HG02885 (cell line): ENCODE results near the gene PAGR1.

ENCODE experiments used
- ATAC-seq: cut with Tn5 transposase; IDR thresholded peaks from one replicate; pipeline ENCODE4 v1.9.1; 2021; ENCODE audit warnings: mild to moderate bottlenecking; ENCODE audit not compliant: unreplicated experiment, poor library complexity

Gene PAGR1

DNA sequence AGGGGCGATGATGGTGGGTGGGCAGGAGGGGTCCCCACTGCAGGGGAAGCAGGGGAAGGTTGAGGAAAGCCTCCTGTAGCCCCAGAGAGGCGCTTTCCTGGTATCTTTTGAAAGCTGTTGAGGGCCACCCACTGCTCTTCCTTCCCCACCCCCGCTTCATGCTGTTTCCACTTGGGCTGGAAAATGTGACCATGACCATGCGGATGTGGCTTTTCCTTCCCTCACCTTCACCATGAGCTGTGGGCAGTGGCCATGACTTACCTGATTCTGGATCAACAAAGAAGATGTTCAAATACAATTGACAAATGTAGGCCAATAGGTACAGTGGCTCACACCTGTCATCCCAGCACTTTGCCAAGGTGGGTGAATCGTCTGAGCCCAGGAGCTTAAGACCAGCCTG, 18.1 kb downstream of the PAGR1 start:
- no peak for ATAC-seq

DNA sequence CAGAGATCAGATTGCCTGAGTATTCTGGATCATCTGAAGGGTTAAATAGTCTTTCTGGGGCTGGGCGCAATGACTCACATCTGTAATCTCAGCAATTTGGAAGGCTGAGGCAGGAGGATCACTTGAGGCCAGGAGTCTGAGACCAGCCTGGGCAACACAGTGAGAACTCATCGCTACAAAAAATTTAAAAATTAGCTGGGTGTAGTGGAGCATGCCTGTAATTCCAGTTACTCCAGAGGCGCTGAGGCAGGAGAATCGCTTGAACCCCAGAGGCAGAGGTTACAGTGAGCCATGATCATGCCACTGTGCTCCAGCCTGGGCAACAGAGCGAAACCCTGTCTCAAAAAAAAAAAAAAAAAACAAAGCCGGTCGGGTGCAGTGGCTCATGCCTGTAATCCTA, 20.0 kb downstream of the PAGR1 start:
- ATAC-seq, result no peak

DNA sequence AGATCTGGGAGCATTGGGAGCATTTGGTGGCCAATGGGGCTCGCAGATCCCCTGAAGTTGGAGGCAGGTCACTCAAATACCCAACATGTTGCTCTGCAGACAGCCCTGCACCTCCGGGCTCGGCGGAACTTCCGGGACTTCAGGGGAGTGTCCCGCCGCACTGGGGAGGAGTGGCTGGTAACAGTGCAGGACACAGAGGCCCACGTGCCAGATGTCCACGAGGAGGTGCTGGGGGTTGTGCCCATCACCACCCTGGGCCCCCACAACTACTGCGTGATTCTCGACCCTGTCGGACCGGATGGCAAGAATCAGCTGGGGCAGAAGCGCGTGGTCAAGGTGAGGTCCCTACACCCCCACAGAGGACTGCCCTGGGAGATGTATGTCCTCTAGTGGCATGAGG, 20.7 kb downstream of the PAGR1 start:
- no peak for ATAC-seq

DNA sequence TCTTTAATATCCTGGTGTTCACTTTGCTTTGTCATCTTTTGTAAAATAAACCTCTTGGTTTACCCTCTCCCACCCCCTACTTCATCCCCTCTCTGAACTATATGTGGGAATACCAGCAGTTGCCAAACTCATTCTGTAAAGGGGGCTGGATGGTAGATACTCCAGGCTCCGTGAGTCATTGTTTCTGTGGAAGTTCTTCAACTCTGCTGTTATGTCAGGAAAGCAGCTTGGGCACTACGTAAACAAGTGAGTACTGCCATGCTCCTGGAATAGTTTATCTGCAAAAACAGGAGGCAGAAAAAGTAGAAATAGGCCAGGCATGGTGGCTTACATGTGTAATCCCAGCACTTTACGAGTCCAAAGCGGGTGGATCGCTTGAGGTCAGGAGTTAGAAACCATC, 21.9 kb downstream of the PAGR1 start:
- ATAC-seq, result no peak

DNA sequence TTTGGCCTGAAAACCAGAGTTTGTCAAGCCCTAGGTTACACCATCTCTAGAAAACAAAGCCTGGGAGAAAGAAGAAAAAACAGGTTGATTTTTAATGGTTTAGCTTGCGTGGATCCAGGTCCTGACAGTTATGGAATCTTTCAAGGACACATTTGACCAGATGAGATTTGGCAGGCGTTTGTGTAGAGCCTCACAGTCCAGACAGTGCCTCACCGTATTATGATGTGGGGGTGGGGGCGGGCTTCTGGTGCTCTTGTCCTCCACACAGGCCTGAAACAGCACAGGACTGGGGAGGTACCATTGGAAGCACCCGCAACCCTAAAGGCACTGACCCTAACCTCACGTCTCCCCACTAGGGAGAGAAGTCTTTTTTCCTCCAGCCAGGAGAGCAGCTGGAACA, 23.9 kb downstream of the PAGR1 start:
- no peak for ATAC-seq

DNA sequence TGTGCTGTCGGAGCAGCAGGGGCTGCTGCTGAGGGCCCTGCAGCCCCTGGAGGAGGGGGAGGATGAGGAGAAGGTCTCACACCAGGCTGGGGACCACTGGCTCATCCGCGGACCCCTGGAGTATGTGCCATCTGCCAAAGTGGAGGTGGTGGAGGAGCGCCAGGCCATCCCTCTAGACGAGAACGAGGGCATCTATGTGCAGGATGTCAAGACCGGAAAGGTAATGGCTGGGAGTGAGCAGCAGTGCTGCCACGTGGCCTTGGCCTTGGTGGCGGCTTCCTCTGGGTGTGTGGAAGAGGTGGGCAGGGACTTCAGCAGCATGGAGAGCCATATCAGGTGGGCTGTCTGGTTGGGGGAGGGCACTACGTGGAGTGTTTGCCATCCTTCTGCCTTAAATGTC, 24.3 kb downstream of the PAGR1 start:
- no peak for ATAC-seq

DNA sequence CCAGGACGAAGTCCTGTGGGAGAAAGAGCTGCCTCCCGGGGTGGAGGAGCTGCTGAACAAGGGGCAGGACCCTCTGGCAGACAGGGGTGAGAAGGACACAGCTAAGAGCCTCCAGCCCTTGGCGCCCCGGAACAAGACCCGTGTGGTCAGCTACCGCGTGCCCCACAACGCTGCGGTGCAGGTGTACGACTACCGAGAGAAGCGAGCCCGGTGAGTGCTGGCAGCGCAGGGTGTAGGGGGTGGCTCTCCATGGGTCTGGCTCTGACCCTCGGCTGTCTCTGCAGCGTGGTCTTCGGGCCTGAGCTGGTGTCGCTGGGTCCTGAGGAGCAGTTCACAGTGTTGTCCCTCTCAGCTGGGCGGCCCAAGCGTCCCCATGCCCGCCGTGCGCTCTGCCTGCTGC, 25.7 kb downstream of the PAGR1 start:
- no peak for ATAC-seq

DNA sequence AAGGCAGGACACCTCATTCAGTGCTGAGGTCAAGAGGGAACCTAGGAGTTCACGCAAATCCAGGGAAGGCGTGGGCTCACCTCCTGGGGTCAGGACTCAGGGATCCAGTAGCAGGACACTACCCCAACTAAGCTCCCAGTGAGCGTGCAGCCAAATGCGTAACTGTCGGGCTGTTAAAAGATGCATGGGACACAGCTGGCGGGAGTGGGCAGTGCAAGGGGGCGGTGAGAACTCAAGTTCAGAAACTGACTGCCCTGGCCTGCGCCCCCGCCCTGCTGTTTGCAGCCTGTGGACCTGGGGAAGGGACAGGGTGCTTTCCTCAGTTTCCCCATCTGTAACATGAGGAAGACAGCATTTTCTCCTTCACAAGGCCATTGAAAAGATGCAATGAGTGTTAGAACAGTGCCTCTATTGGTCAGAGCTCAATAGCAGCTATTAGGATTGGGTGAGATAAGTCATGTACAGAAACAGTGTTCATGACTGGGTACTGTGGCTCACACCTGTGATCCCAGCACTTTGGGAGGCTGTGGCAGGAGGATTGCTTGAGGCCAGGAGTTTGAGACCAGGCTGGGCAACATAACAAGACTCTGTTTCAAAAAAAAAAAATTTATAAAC, 26.9 kb downstream of the PAGR1 start:
- ATAC-seq, result no peak

DNA sequence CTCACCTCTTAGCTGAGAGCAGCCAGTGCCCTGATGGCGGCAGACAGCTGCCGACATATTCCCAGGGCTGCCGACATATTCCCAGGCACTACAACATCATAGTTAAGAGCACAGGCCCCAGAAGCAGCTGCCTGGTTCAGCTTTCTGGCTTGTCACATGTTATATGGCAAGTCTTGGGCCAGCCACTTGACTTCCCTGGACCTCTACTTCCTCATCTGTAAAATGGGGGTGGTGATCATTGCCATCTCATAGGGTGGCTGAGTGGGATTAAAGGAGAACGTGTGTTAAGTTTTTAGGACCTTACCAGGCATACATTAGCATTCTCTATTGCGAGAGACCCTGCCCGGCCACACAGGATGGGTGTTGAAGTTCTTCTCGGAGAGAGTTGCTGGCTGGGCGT, 28.0 kb downstream of the PAGR1 start:
- ATAC-seq, result no peak

DNA sequence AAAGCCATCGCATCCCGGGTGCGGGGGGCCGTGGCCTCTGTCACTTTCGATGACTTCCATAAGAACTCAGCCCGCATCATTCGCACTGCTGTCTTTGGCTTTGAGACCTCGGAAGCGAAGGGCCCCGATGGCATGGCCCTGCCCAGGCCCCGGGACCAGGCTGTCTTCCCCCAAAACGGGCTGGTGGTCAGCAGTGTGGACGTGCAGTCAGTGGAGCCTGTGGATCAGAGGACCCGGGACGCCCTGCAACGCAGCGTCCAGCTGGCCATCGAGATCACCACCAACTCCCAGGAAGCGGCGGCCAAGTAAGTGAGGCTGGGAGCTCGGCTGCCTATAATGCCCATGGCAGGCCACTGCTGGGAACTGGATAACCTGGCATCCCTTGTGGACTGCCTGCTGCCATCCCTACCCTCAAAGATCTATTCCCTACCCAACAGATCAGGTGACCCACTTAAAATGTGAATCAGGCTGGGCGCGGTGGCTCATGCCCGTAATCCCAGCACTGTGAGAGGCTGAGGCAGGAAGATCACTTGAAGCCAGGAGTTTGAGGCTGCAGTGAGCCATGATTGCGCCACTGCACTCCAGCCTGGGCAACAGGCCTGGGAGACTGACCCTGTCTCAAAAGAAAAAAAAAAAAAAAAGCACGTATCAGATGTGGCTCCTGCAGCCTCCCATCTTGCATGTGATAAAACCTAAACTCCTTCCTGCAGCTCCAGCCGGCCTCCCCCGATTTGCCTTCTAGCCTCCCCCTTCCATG, 28.8 kb downstream of the PAGR1 start:
- no peak for ATAC-seq

DNA sequence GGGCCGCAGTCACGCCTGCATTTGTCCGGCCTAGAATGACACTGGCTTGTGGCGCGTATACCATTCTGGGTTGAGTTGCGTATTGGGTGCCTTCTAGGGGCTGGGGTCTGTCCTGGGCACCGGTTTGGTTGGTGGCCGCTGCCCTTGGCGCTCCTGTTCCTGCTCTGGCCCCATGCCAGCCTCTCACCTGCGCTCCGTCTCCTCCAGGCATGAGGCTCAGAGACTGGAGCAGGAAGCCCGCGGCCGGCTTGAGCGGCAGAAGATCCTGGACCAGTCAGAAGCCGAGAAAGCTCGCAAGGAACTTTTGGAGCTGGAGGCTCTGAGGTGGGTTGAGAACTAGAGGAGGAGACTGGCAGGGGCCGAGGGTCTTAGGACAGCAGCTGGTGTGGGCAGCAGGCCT, 29.7 kb downstream of the PAGR1 start:
- ATAC-seq, result no peak

DNA sequence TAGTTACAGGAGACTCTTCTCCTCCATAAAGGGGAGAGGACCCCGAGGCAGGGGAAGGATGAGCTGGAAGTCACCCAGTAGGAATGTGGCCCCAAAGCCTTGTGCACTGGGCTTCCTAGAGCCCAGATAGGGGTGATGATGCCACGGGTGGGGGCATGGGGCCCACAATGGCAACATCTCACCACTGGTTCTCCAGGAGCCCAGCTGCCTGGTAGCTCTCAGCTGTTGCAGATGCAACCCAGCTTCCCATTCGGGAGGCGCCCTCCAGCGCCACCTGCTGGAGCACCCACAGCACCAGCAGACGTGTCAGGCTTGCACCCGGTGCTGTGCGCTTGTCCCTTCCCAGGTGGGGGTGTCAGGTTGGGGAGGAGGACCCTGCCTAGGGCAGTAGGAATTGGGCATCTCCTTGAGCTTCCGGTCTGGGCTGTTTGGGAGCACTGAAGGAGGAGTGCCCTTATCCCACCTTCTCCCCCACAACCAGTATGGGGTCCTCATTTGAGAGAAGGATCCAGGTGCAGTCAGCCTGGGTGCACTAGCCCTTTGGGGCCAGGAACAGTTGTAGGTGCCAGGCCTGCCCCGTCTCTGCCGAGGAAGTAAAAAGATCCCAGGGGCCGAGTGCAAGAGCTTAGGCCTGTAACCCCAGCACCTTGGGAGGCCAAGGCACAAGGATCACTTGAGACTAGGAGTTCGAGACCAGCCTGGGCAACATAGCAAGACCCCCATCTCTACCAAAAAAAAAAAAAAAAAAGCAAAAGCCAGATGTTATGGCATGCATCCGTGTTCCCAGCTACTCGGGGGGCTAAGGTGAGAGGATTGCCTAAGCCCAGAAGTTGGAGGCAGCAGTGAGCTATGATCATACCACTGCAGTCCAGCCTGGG, 32.7 kb downstream of the PAGR1 start:
- ATAC-seq, result no peak

DNA sequence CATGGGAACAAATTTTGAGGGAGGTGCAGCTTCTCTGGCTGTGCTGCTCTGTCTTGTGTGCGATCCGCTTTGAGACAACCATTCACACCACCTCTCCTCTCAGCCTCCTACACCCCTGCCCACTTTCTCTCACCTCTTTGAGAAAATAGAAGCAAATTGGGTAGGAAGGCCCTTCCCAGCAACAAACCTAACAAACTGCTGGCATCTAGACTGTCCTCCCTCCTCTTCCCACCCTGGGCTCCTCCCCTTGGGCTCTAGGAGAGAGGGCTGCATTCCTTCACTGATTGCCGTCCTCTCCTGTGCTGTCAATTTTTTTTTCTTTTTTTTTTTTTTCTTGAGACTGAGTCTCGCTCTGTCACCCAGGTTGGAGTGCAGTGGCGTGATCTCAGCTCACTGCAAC, 33.6 kb downstream of the PAGR1 start:
- ATAC-seq, result no peak

DNA sequence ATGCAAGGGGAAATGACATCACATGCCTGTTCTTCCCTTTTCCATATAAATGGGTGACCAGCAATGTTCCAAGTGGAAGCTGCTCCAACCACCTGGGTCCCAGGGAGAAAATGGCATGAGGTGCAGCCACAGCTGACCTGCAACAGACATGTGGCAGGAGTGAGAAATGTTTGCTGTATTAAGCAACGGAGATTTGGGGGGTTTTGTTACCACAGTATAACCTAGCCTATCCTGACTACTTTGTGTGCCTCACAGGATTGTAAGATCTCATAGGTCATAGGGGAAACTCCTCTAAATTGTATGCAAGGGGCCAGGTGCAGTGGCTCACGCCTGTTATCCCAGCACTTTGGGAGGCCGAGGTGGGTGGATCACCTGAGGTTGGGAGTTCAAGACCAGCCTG, 35.0 kb downstream of the PAGR1 start:
- ATAC-seq, result no peak

DNA sequence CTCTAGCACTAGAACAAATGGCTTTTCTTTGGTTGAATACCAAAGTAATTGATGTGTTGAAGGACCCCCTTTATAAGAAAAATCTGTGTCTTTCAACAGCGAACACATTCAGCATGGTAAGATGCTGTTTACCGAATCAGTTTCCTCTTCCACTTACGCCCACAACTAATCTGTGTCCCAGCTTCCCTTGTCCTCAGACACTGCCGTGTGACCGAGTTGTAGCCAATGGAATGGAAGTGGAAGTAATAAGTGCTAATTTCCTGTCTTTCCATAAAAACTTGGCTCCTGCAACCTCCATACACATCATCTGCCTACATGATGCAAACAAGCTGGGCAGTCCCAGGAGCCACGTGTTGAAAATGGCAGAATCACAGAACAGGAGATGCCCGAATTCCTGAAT, 36.7 kb downstream of the PAGR1 start:
- no peak for ATAC-seq

DNA sequence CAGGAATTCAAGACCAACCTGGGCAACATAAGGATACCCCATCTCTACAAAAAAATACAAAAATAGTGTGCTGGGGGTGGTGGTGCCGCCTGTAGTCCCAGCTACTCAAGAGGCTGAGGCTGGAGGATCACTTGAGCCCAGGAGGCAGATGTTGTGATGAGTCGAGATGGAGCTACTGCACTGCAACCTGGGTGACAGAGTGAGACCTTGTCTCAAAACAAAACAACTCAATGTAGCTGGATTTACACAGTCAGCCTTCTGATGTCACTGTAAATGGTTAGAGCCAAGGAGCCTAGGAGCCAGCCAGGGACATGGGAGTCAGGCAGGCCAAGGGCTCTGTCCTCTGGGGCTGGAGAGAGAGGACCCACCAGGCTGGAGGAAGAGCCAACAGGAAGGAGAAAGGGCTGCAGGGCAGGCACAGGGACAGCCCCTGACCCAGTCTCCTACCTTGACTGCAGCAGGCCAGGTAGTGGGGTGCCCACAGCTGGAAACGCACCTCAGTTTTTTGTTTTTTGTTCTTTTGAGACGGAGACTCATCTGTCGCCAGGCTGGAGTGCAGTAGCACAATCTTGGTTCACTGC, 38.7 kb downstream of the PAGR1 start:
- ATAC-seq, result no peak

DNA sequence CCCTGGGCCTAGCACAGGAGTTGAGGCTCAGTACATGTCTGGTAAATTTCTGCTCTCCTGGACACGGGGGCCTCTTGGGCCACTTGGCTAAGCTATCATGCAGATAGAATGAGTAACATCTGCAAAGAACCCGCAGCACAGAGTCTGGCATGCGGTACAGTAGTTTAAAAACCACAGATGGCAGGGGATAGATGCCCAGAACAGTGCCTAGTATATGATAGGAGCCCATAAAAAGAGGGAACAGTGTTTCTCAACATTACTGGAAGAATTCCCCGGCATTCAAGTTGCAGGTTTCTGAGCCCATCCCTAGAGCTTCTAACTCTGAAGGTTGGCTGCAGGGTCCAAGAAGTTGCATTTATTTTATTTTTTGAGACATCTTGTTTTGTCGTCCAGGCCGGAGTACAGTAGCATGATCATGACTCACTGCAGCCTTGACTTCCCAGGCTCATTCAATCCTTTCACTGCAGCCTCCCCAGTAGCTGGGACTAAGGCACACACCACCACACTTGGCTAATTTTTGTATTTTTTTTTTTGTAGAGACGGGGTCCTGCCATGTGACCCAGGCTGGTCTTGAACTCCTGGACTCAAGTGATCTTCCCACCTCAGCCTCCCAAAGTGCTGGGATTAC, 41.3 kb downstream of the PAGR1 start:
- no peak for ATAC-seq

DNA sequence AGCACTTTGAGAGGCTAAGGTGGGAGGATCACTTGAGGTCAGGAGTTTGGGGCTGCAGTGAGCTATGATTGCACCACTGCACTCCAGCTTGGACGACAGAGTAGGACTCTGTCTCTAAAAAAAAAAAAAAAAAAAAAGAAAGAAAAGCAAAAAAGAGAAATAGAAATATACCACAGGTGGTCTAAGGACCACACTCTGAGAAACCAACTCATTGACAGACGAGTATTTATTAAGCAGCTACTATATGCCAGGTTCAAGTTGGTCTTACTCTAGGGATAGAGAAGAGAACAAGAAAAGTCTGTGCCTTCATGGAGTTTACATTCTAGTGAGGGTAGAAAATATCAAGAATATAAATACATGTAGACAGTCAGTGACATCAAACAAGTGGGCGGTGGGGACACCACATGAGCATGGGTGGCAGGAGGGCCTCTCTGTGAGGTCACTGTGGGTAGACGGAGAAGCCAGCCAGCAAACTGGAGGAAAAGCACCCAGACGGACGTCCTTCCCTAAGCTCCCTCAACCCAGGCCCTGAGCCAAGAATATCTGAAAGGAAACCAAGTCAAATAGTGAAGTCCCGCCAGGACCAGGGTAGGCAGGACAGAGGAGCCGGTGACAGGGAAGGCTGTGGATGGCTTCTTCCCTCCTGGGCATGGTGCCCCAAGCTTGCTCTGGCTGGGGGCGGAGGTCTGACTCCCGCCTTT, 42.3 kb downstream of the PAGR1 start:
- ATAC-seq, result no peak

DNA sequence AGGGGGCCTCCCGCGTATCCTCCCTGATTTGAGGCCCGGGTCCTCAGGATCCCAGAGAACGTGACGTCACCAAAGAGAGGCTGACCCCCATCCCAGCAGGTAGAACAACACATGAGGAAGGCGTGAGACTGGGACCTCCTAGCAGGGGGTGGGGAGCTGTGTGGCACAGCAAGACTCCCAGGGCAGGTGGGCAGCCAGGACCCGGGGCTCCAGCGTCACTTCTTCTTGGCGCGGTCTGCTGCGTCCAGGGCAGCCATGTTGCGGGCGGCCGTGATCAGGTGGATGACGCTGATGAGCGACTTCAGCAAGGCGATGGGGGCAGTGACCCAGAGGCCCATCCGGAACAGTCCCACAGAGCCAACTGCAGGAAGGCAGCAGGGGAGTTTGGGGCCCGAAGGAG, 43.0 kb downstream of the PAGR1 start:
- no peak for ATAC-seq

DNA sequence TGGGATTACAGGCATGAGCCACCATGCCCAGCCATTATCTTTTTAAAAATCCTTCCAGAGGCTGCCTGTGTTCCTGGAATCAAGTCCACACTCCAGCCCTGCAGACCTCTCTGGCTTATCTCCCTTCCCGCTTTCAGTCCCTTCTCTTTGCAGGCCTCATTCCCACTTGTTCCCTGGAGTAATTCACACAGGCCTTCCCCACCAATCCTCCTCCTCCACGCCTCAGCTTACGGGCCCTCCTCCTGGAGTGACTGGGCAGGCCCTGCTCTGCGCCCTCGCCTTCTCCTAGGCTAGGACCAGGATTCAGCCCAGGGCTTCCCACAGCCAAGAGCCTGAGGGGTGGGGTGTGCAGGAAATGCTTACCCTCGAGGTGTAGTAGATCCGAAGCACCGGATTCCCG, 44.3 kb downstream of the PAGR1 start:
- ATAC-seq, result no peak
